HEK293 (cell line): Measurements from ENCODE around the gene RD3L.

ENCODE experiments used
- CTCF ChIA-PET: fragments of 350-600 bp; formaldehyde crosslinking; extraction: SDS; loops from one replicate; lab custom pipeline; 2021; ENCODE audit warnings: antibody characterized with exemption; lab: Yijun Ruan, JAX
- POLR2A ChIA-PET: fragments of 300-600 bp; formaldehyde crosslinking; extraction: SDS; loops from one replicate; lab custom pipeline; 2020; ENCODE audit warnings: antibody characterized with exemption, inconsistent platforms; lab: Yijun Ruan, JAX
- H3K27ac ChIP-seq: fragments of 200-500 bp; sonication (Bioruptor generic); 2 replicates; pipeline ENCODE4 v1.5.1; 2014; ENCODE audit warnings: low read depth, low read length, control low read depth, inconsistent platforms; ENCODE audit errors: extremely low read depth
- H3K36me3 ChIP-seq, 2 experiments: fragments of 200-500 bp in 1 of 2; sonication (Bioruptor generic) in 1 of 2; 1 replicate in 1 of 2; 2 replicates in 1 of 2; pipeline ENCODE4 v1.5.1; 2014 to 2017; ENCODE audit warnings: inconsistent platforms in 2 of 2, low read length in 2 of 2; ENCODE audit not compliant: control insufficient read depth in 2 of 2, insufficient read depth in 1 of 2
- H3K4me1 ChIP-seq: fragments of 200-500 bp; sonication (Bioruptor generic); 2 replicates; pipeline ENCODE4 v1.5.1; 2014; ENCODE audit warnings: mild to moderate bottlenecking, low read length, inconsistent platforms; ENCODE audit not compliant: control insufficient read depth, insufficient read depth
- H3K4me3 ChIP-seq: 2 replicates; pipeline ENCODE4 v1.5.1; 2011; ENCODE audit warnings: low read depth, mild to moderate bottlenecking, control low read depth, low read length, moderate library complexity
- H3K9me3 ChIP-seq: fragments of 200-500 bp; sonication (Bioruptor generic); 2 replicates; pipeline ENCODE4 v1.5.1; 2014; ENCODE audit warnings: low read depth, low read length, inconsistent platforms; ENCODE audit not compliant: control insufficient read depth, insufficient read depth
- KLF9 ChIP-seq: fragments of 450-650 bp; formaldehyde crosslinking; IDR thresholded peaks from 2 replicates; pipeline ENCODE4 v1.5.1; 2016; ENCODE audit warnings: missing biosample characterization, missing genetic modification characterization, low read depth
- MYNN ChIP-seq: fragments of 450-650 bp; formaldehyde crosslinking; IDR thresholded peaks from 2 replicates; pipeline ENCODE4 v1.5.1; 2016; ENCODE audit warnings: missing biosample characterization, missing genetic modification characterization, borderline replicate concordance
- RBAK ChIP-seq: fragments of 450-650 bp; formaldehyde crosslinking; IDR thresholded peaks from 2 replicates; pipeline ENCODE4 v1.5.1; 2016; ENCODE audit warnings: missing biosample characterization, missing genetic modification characterization
- SALL2 ChIP-seq: fragments of 450-650 bp; formaldehyde crosslinking; IDR thresholded peaks from 2 replicates; pipeline ENCODE4 v1.5.0; 2017; ENCODE audit warnings: missing biosample characterization, mild to moderate bottlenecking, missing genetic modification characterization, borderline replicate concordance
- SCRT1 ChIP-seq: fragments of 450-650 bp; formaldehyde crosslinking; IDR thresholded peaks from 2 replicates; pipeline ENCODE4 v1.5.1; 2016; ENCODE audit warnings: missing biosample characterization, missing genetic modification characterization, borderline replicate concordance
- WT1 ChIP-seq: fragments of 450-650 bp; formaldehyde crosslinking; IDR thresholded peaks from 2 replicates; pipeline ENCODE4 v1.5.1; 2016; ENCODE audit warnings: missing biosample characterization, missing genetic modification characterization
- ZBTB21 ChIP-seq: fragments of 450-650 bp; formaldehyde crosslinking; IDR thresholded peaks from 2 replicates; pipeline ENCODE4 v1.5.1; 2017; ENCODE audit warnings: missing biosample characterization, missing genetic modification characterization
- ZNF121 ChIP-seq: fragments of 450-650 bp; formaldehyde crosslinking; IDR thresholded peaks from 2 replicates; pipeline ENCODE4 v1.5.1; 2016; ENCODE audit warnings: missing biosample characterization, missing genetic modification characterization
- ZNF140 ChIP-seq: fragments of 450-650 bp; formaldehyde crosslinking; IDR thresholded peaks from 2 replicates; pipeline ENCODE4 v1.5.1; 2016; ENCODE audit warnings: missing biosample characterization, missing genetic modification characterization
- ZNF184 ChIP-seq: fragments of 450-650 bp; IDR thresholded peaks from 2 replicates; pipeline ENCODE4 v1.5.1; 2018; ENCODE audit warnings: missing biosample characterization, mild to moderate bottlenecking, missing genetic modification characterization
- ZNF221 ChIP-seq: fragments of 450-650 bp; formaldehyde crosslinking; IDR thresholded peaks from 2 replicates; pipeline ENCODE4 v1.5.1; 2017; ENCODE audit warnings: missing biosample characterization, missing genetic modification characterization, borderline replicate concordance
- ZNF423 ChIP-seq: fragments of 450-650 bp; formaldehyde crosslinking; IDR thresholded peaks from 2 replicates; pipeline ENCODE4 v1.5.1; 2016; ENCODE audit warnings: missing biosample characterization, missing genetic modification characterization
- ZNF548 ChIP-seq: fragments of 450-650 bp; formaldehyde crosslinking; IDR thresholded peaks from 2 replicates; pipeline ENCODE4 v1.5.1; 2016; ENCODE audit warnings: missing biosample characterization, missing genetic modification characterization
- ZNF585B ChIP-seq: fragments of 450-650 bp; formaldehyde crosslinking; IDR thresholded peaks from 2 replicates; pipeline ENCODE4 v1.5.1; 2016; ENCODE audit warnings: missing biosample characterization, missing genetic modification characterization
- ZNF623 ChIP-seq: fragments of 450-650 bp; formaldehyde crosslinking; IDR thresholded peaks from 2 replicates; pipeline ENCODE4 v1.5.1; 2016; ENCODE audit warnings: missing biosample characterization, missing genetic modification characterization
- ZNF660 ChIP-seq: fragments of 450-650 bp; IDR thresholded peaks from 2 replicates; pipeline ENCODE4 v1.5.1; 2018; ENCODE audit warnings: missing biosample characterization, mild to moderate bottlenecking, missing genetic modification characterization
- ZNF707 ChIP-seq: fragments of 450-650 bp; formaldehyde crosslinking; IDR thresholded peaks from 2 replicates; pipeline ENCODE4 v1.5.1; 2016; ENCODE audit warnings: missing biosample characterization, missing genetic modification characterization
- ZNF747 ChIP-seq: fragments of 450-650 bp; formaldehyde crosslinking; IDR thresholded peaks from 2 replicates; pipeline ENCODE4 v1.5.1; 2016; ENCODE audit warnings: missing biosample characterization, missing genetic modification characterization
- ZNF76 ChIP-seq: fragments of 450-650 bp; formaldehyde crosslinking; IDR thresholded peaks from 2 replicates; pipeline ENCODE4; 2016; ENCODE audit warnings: low read depth, missing biosample characterization, missing genetic modification characterization, borderline replicate concordance
- ZSCAN16 ChIP-seq: fragments of 450-650 bp; formaldehyde crosslinking; IDR thresholded peaks from 2 replicates; pipeline ENCODE4 v1.5.1; 2016; ENCODE audit warnings: missing biosample characterization, missing genetic modification characterization
- TF ChIP-seq, protein P1 (sequence below): fragments of 450-650 bp; formaldehyde crosslinking; IDR thresholded peaks from 2 replicates; pipeline ENCODE4 v1.5.1; 2016; ENCODE audit warnings: missing biosample characterization, missing genetic modification characterization
- TF ChIP-seq, protein P2 (sequence below): fragments of 450-650 bp; formaldehyde crosslinking; IDR thresholded peaks from 2 replicates; pipeline ENCODE4 v1.5.1; 2016; ENCODE audit warnings: missing biosample characterization, missing genetic modification characterization
- TF ChIP-seq, protein P3 (sequence below): fragments of 450-650 bp; IDR thresholded peaks from 2 replicates; pipeline ENCODE4 v1.5.1; 2018; ENCODE audit warnings: missing biosample characterization, missing genetic modification characterization
- TF ChIP-seq, protein P4 (sequence below): fragments of 450-650 bp; formaldehyde crosslinking; IDR thresholded peaks from 2 replicates; pipeline ENCODE4 v1.5.1; 2016; ENCODE audit warnings: missing biosample characterization, missing genetic modification characterization
- TF ChIP-seq, protein P5 (sequence below): fragments of 450-650 bp; formaldehyde crosslinking; IDR thresholded peaks from 2 replicates; pipeline ENCODE4 v1.5.1; 2017; ENCODE audit warnings: missing biosample characterization, missing genetic modification characterization
- TF ChIP-seq, protein P6 (sequence below): fragments of 450-650 bp; formaldehyde crosslinking; IDR thresholded peaks from 2 replicates; pipeline ENCODE4 v1.5.1; 2017; ENCODE audit warnings: missing biosample characterization, missing genetic modification characterization

Gene RD3L

DNA sequence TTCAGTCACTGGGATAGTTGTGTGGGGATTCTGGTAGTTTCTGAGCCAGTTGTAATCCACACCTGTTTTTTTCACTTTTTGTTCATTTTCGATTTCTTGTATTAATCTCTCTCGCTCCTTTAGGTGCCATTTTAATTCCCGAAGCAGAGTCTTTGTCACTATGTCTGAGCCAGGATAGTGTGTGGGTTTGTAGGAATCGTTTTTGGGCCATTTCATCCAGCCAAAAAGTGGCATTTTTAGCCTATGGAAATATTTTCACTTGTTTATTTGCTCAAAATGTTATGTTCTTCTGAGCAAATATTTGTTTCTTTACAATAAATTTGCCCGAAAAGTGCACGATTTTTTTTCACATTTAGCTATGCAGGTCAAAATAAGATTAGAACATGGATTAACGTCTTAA lies 867 bp downstream of the RD3L start:
- H3K4me1 ChIP-seq = peaks cover 5% of the 10 kb centered on the region; the same call in 1 of the 2 replicates
- H3K36me3 ChIP-seq = no peaks in the 10 kb centered on the region
- H3K9me3 ChIP-seq = no peaks in the 10 kb centered on the region
- TF ChIP-seq ZNF623 = no peak
- no peak for TF ChIP-seq KLF9 (tag by site-specific recombination)
- TF ChIP-seq ZNF76 (tag by site-specific recombination) = no peak
- TF ChIP-seq ZNF707 (tag by site-specific recombination) = no peak
- no peak for TF ChIP-seq MYNN (tag by site-specific recombination)
- TF ChIP-seq ZNF121 (tag by site-specific recombination) = no peak
- no peak for TF ChIP-seq ZSCAN16 (tag by site-specific recombination)
- TF ChIP-seq ZNF747 (tag by site-specific recombination) = no peak
- TF ChIP-seq, protein P1, sequence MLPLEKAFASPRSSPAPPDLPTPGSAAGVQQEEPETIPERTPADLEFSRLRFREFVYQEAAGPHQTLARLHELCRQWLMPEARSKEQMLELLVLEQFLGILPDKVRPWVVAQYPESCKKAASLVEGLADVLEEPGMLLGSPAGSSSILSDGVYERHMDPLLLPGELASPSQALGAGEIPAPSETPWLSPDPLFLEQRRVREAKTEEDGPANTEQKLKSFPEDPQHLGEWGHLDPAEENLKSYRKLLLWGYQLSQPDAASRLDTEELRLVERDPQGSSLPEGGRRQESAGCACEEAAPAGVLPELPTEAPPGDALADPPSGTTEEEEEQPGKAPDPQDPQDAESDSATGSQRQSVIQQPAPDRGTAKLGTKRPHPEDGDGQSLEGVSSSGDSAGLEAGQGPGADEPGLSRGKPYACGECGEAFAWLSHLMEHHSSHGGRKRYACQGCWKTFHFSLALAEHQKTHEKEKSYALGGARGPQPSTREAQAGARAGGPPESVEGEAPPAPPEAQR (tag by site-specific recombination) = no peak
- no peak for TF ChIP-seq ZBTB21 (tag by site-specific recombination)
- TF ChIP-seq, protein P2, sequence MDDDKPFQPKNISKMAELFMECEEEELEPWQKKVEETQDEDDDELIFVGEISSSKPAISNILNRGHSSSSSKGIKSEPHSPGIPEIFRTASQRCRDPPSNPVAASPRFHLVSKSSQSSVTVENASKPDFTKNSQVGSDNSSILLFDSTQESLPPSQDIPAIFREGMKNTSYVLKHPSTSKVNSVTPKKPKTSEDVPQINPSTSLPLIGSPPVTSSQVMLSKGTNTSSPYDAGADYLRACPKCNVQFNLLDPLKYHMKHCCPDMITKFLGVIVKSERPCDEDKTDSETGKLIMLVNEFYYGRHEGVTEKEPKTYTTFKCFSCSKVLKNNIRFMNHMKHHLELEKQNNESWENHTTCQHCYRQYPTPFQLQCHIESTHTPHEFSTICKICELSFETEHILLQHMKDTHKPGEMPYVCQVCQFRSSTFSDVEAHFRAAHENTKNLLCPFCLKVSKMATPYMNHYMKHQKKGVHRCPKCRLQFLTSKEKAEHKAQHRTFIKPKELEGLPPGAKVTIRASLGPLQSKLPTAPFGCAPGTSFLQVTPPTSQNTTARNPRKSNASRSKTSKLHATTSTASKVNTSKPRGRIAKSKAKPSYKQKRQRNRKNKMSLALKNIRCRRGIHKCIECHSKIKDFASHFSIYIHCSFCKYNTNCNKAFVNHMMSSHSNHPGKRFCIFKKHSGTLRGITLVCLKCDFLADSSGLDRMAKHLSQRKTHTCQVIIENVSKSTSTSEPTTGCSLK (tag by site-specific recombination) = no peak
- TF ChIP-seq, protein P3, sequence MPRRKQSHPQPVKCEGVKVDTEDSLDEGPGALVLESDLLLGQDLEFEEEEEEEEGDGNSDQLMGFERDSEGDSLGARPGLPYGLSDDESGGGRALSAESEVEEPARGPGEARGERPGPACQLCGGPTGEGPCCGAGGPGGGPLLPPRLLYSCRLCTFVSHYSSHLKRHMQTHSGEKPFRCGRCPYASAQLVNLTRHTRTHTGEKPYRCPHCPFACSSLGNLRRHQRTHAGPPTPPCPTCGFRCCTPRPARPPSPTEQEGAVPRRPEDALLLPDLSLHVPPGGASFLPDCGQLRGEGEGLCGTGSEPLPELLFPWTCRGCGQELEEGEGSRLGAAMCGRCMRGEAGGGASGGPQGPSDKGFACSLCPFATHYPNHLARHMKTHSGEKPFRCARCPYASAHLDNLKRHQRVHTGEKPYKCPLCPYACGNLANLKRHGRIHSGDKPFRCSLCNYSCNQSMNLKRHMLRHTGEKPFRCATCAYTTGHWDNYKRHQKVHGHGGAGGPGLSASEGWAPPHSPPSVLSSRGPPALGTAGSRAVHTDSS = no peak
- TF ChIP-seq ZNF660 (tag by site-specific recombination) = no peak
- TF ChIP-seq, protein P4, sequence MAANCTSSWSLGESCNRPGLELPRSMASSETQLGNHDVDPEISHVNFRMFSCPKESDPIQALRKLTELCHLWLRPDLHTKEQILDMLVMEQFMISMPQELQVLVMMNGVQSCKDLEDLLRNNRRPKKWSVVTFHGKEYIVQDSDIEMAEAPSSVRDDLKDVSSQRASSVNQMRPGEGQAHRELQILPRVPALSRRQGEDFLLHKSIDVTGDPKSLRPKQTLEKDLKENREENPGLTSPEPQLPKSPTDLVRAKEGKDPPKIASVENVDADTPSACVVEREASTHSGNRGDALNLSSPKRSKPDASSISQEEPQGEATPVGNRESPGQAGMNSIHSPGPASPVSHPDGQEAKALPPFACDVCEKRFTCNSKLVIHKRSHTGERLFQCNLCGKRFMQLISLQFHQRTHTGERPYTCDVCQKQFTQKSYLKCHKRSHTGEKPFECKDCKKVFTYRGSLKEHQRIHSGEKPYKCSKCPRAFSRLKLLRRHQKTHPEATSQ (tag by site-specific recombination) = no peak
- TF ChIP-seq ZNF140 = no peak
- no peak for TF ChIP-seq RBAK (tag by site-specific recombination)
- no peak for TF ChIP-seq ZNF585B (tag by site-specific recombination)
- TF ChIP-seq ZNF423 (tag by site-specific recombination) = no peak
- no peak for TF ChIP-seq ZNF548 (tag by site-specific recombination)
- TF ChIP-seq SALL2 (tag by site-specific recombination) = no peak
- TF ChIP-seq, all 188 proteins: peak for 0
- CTCF ChIA-PET = interaction anchor here (0.7 to 1.4 kb wide), 4 partner anchors 38 to 134 kb away, joined by 3 to 6 read pairs (median 4); no protein-coding TSS in a partner anchor
- POLR2A ChIA-PET = no interaction called here
- Histone ChIP-seq H3K27ac (no peak overlapping the region), H3K4me3 (no peak overlapping the region)

DNA sequence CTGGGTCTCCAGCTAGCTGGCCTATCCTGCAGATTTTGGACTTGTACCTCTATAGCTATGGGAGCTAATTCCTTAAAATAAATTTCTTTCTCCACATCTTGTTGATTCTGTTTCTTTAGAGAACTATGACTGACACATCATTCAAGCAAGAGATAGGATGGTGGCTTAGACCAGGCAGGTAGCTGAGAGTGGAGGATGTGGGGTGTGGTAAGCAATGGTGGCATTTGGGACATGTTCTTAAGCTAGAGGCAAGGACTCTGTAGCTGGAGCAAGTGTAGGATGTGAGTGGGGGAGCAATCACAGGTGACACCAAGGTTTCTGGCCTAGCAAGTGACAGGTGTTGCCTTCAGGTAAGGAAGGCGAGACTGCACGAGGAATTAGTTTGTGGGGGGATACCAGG lies 7.2 kb downstream of the RD3L start:
- ChIA-PET POLR2A (no interaction called here), CTCF (interaction anchor here (0.7 to 1.5 kb wide), 2 partner anchors 8 to 14 kb away, joined by 3 to 6 read pairs; a partner anchor contains a TSS)
- no peak overlapping the region for H3K4me3 ChIP-seq
- no peaks in the 10 kb centered on the region for H3K9me3 ChIP-seq
- no peak overlapping the region for H3K27ac ChIP-seq
- H3K4me1 ChIP-seq = 0 out of 2 replicates have a peak, but pooled peaks cover under 1% of the 10 kb centered on the region
- H3K36me3 ChIP-seq = no peaks in the 10 kb centered on the region
- TF ChIP-seq, protein P5, sequence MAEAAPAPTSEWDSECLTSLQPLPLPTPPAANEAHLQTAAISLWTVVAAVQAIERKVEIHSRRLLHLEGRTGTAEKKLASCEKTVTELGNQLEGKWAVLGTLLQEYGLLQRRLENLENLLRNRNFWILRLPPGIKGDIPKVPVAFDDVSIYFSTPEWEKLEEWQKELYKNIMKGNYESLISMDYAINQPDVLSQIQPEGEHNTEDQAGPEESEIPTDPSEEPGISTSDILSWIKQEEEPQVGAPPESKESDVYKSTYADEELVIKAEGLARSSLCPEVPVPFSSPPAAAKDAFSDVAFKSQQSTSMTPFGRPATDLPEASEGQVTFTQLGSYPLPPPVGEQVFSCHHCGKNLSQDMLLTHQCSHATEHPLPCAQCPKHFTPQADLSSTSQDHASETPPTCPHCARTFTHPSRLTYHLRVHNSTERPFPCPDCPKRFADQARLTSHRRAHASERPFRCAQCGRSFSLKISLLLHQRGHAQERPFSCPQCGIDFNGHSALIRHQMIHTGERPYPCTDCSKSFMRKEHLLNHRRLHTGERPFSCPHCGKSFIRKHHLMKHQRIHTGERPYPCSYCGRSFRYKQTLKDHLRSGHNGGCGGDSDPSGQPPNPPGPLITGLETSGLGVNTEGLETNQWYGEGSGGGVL (tag by site-specific recombination) = no peak
- no peak for TF ChIP-seq ZNF221
- TF ChIP-seq, protein P6, sequence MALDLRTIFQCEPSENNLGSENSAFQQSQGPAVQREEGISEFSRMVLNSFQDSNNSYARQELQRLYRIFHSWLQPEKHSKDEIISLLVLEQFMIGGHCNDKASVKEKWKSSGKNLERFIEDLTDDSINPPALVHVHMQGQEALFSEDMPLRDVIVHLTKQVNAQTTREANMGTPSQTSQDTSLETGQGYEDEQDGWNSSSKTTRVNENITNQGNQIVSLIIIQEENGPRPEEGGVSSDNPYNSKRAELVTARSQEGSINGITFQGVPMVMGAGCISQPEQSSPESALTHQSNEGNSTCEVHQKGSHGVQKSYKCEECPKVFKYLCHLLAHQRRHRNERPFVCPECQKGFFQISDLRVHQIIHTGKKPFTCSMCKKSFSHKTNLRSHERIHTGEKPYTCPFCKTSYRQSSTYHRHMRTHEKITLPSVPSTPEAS (tag by site-specific recombination) = no peak
- no peak for TF ChIP-seq ZNF184
- no peak for TF ChIP-seq WT1 (tag by site-specific recombination)
- TF ChIP-seq SCRT1 (tag by site-specific recombination) = no peak
